Panc1 (cell line): Measurements from ENCODE around the gene SRCIN1.

Experiments
- POLR2AphosphoS5 ChIP-seq: IDR thresholded peaks from 2 replicates; pipeline ENCODE4 v1.6.1; 2012; ENCODE audit warnings: mild to moderate bottlenecking, low read depth, low read length, moderate library complexity
- SIN3A ChIP-seq: IDR thresholded peaks from 2 replicates; pipeline ENCODE4 v1.6.1; 2012; ENCODE audit warnings: low read depth, mild to moderate bottlenecking, low read length, moderate library complexity, borderline replicate concordance; ENCODE audit not compliant: insufficient read depth
- TCF7L2 ChIP-seq: IDR thresholded peaks from 2 replicates; pipeline ENCODE4 v1.6.1; 2011; ENCODE audit warnings: mild to moderate bottlenecking, low read depth, low read length, inconsistent platforms
- TF ChIP-seq, protein P1 (sequence below): fragments of 450-650 bp; IDR thresholded peaks from 2 replicates; pipeline ENCODE4 v1.5.1; 2017; ENCODE audit warnings: mild to moderate bottlenecking

- TF ChIP-seq, protein P1, sequence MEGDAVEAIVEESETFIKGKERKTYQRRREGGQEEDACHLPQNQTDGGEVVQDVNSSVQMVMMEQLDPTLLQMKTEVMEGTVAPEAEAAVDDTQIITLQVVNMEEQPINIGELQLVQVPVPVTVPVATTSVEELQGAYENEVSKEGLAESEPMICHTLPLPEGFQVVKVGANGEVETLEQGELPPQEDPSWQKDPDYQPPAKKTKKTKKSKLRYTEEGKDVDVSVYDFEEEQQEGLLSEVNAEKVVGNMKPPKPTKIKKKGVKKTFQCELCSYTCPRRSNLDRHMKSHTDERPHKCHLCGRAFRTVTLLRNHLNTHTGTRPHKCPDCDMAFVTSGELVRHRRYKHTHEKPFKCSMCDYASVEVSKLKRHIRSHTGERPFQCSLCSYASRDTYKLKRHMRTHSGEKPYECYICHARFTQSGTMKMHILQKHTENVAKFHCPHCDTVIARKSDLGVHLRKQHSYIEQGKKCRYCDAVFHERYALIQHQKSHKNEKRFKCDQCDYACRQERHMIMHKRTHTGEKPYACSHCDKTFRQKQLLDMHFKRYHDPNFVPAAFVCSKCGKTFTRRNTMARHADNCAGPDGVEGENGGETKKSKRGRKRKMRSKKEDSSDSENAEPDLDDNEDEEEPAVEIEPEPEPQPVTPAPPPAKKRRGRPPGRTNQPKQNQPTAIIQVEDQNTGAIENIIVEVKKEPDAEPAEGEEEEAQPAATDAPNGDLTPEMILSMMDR: no peak
- TF ChIP-seq SIN3A (no peak), POLR2AphosphoS5 (no peak), TCF7L2 (no peak)
Measured at GRCh38 chr17:38539386-38539785, 66.4 kb downstream of the SRCIN1 start.
